HFFc6 (cell line): ENCODE data around the gene CPA3. TPM values are rescaled to one million over a fixed set of nuclear protein-coding genes. Genes with fewer than 3 reads are reported as not detected.

Experiments
- DNase-seq: peaks from one replicate; pipeline ENCODE4 v3.0.0-alpha.2; 2018
- H3K27ac Mint-ChIP-seq: 2 replicates; pipeline ENCODE4 v1.8.0; 2020; ENCODE audit warnings: mild to moderate bottlenecking, mixed read lengths
- H3K27me3 Mint-ChIP-seq: 2 replicates; pipeline ENCODE4 v1.8.0; 2021; ENCODE audit warnings: mild to moderate bottlenecking, moderate library complexity, mixed read lengths; ENCODE audit not compliant: insufficient read depth
- H3K36me3 Mint-ChIP-seq: 2 replicates; pipeline ENCODE4 v1.8.0; 2021; ENCODE audit warnings: low read depth, mixed read lengths
- H3K4me1 Mint-ChIP-seq: 2 replicates; pipeline ENCODE4 v1.8.0; 2020; ENCODE audit warnings: low read depth, mixed read lengths
- H3K4me3 Mint-ChIP-seq: 2 replicates; pipeline ENCODE4 v1.8.0; 2020; ENCODE audit warnings: mild to moderate bottlenecking, moderate library complexity, mixed read lengths
- H3K9me3 Mint-ChIP-seq: 2 replicates; pipeline ENCODE4 v1.8.0; 2020; ENCODE audit warnings: mild to moderate bottlenecking, mixed read lengths
- CTCF ChIP-seq: fragments of 200-600 bp; sonication (generic); IDR thresholded peaks from 2 replicates; pipeline ENCODE4 v1.5.0; 2021; ENCODE audit warnings: antibody characterized with exemption, mild to moderate bottlenecking
- total RNA-seq, 6 experiments: library from RNA; stranded (reverse); fragmentation: NEBNext Ultra II Directional; extraction: Animal tissue kit (Norgen Biotek cat#: 25700); gene quantifications; 2 replicates in 1 of 6; 3 replicates in 5 of 6; pipeline ENCODE4 v1.2.3, GENCODE V29; 2021

The CPA3 gene
- total RNA-seq, 6 experiments from 2014 or later, result 0.21 to 0.88 (median 0.36) TPM

GRCh38 chr3:148880681-148881080, 15.6 kb downstream of the CPA3 start:
- H3K27ac Mint-ChIP-seq, result no peak overlapping the region
- H3K4me1 Mint-ChIP-seq, result peaks cover 23% of the 10 kb centered on the region
- H3K27me3 Mint-ChIP-seq, result no peaks in the 10 kb centered on the region
- no peaks in the 10 kb centered on the region for H3K36me3 Mint-ChIP-seq
- DNase-seq, result no peak
- H3K4me3 Mint-ChIP-seq, result no peak overlapping the region
- peak; percentile 26; the same call in 1 of the 2 replicates for TF ChIP-seq CTCF
- H3K9me3 Mint-ChIP-seq, result no peaks in the 10 kb centered on the region

GRCh38 chr3:148881286-148881685, 16.2 kb downstream of the CPA3 start:
- Mint-ChIP-seq H3K4me3 (no peak overlapping the region), H3K4me1 (peaks cover 22% of the 10 kb centered on the region), H3K36me3 (no peaks in the 10 kb centered on the region), H3K9me3 (no peaks in the 10 kb centered on the region), H3K27ac (no peak overlapping the region; the same call in 1 of the 2 replicates), H3K27me3 (no peaks in the 10 kb centered on the region)
- no peak for DNase-seq
- no peak for TF ChIP-seq CTCF

- Mint-ChIP-seq H3K4me3 (no peak overlapping the region), H3K9me3 (no peaks in the 10 kb centered on the region), H3K27me3 (no peaks in the 10 kb centered on the region), H3K27ac (no peak overlapping the region), H3K4me1 (peaks cover 22% of the 10 kb centered on the region), H3K36me3 (no peaks in the 10 kb centered on the region)
- no peak for TF ChIP-seq CTCF
- DNase-seq, result no peak
These were observed 17.2 kb downstream of the CPA3 start for GRCh38 chr3:148882288-148882687.

- Mint-ChIP-seq H3K36me3 (no peaks in the 10 kb centered on the region), H3K27ac (no peak overlapping the region), H3K9me3 (no peaks in the 10 kb centered on the region), H3K4me3 (no peak overlapping the region), H3K4me1 (peaks cover 22% of the 10 kb centered on the region), H3K27me3 (no peaks in the 10 kb centered on the region)
- TF ChIP-seq CTCF, result no peak
- DNase-seq, result no peak
These were observed 18.1 kb downstream of the CPA3 start for GRCh38 chr3:148883163-148883562.

- Mint-ChIP-seq H3K27ac (no peak overlapping the region), H3K36me3 (no peaks in the 10 kb centered on the region), H3K9me3 (no peaks in the 10 kb centered on the region)
These were observed 19.2 kb downstream of the CPA3 start for GRCh38 chr3:148884261-148884660.

More at GRCh38 chr3:148884261-148884660, 19.2 kb downstream of the CPA3 start:
- no peak for TF ChIP-seq CTCF
- Mint-ChIP-seq H3K4me1 (peaks cover 22% of the 10 kb centered on the region), H3K4me3 (no peak overlapping the region), H3K27me3 (no peaks in the 10 kb centered on the region)
- peak; percentile 18 for DNase-seq
